GM18951 (cell line): ENCODE data around the gene EDN2.

Experiments
- POLR2A ChIP-seq: IDR thresholded peaks from 4 replicates; pipeline ENCODE4 v1.6.1; 2011; ENCODE audit warnings: mild to moderate bottlenecking; ENCODE audit not compliant: insufficient read length, insufficient read depth; ENCODE audit errors: extremely low read depth
- in situ Hi-C: fragments of 300-500 bp; cut with MboI; formaldehyde crosslinking; loops from one replicate; pipeline ENCODE4 v1.12.0; 2022; ENCODE audit warnings: low sequenced_read_pairs, mixed read lengths, inconsistent platforms; ENCODE audit not compliant: unreplicated experiment

Gene EDN2

GRCh38 chr1:41482001-41482765 is 2.3 kb downstream of the EDN2 start:
- in situ Hi-C loops, result no loop called here
- no peak for TF ChIP-seq POLR2A

- TF ChIP-seq POLR2A, result no peak
- in situ Hi-C loops, result no loop called here
These were observed 3.2 kb downstream of the EDN2 start for GRCh38 chr1:41481109-41481775.

GRCh38 chr1:41480204-41481108 is 4.0 kb downstream of the EDN2 start:
- TF ChIP-seq POLR2A, result no peak
- in situ Hi-C loops, result no loop called here

DNA sequence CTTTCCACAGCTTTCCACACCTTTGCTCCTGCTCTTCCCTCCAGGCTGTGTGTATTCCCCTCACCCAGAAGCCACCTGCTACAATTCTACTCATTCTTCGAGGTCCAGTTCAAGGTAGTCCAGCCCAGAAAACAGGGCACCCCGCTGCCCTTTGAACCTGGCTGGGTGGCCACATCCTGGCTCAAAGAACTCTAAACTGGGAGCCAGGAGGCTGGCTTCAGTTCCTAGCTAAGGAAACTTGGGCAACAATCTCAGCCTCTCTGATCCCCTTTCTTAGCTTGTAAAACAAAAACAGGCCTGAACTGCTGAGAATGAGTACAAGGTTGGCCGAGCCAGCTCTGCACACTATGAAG is 4.7 kb downstream of the EDN2 start:
- no peak for TF ChIP-seq POLR2A
- in situ Hi-C loops, result no loop called here

- in situ Hi-C loops, result no loop called here
- TF ChIP-seq POLR2A, result no peak
These were observed 5.3 kb downstream of the EDN2 start for GRCh38 chr1:41479000-41479807.

DNA sequence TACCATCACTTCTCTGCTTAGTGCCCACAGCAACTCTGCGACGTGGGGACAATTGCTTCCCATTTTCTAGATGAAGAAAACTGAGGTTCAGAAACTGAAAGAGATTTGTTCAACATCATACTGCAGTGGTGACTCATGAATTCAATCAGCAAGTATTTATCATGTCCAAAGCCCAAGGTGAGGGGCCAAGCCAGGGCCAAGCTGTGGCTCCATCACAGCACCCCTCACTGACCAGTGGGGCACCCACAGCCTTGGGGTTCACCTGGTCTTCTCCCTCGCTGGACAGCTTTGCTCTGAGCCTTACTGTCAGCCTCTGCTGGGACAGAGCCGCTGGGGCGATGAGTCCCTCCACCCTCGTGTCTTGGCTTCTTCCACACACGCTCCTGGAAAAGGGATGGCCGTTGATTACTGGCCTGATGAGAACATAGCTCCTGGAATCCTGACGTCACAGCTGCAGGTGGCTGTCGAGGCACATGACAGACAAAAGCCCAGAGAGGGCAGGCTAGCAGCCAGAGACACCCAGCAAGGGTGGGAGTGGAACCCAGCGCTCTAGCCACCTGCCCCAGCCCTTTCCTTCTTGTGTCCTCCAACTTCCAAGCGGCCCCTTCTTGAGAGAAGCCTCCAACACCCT is 6.2 kb downstream of the EDN2 start:
- no peak for TF ChIP-seq POLR2A
- in situ Hi-C loops, result no loop called here

DNA sequence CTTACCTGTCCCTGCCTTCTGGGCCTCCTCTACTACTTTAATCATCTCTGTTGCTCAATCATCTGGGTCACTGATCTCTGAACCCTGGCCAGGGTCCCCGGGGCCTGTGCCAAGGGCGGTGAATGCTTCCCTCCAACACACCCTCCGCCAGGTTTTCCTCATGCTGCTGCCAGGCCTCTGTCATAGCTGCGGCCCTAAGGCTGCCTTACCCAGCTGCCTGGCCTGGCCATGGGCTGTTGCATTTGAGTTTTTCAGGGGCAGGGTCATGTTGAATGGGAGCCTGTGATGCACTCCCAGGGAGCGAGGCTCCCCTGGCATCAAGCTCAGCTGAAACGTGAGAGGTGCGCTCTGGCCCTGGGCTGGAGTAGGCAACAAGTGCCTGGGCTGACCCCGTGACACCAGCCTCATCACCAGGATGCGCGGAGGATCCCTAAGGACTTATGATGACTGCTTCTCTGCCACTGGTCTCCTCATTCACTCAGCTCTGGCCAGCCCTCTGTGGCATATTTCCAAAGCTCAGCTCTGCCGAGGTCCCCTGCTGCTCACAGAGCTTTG is 7.6 kb downstream of the EDN2 start:
- no peak for TF ChIP-seq POLR2A
- in situ Hi-C loops, result no loop called here

- no peak for TF ChIP-seq POLR2A
- in situ Hi-C loops, result no loop called here
These were observed 8.5 kb downstream of the EDN2 start for GRCh38 chr1:41475859-41476567.

DNA sequence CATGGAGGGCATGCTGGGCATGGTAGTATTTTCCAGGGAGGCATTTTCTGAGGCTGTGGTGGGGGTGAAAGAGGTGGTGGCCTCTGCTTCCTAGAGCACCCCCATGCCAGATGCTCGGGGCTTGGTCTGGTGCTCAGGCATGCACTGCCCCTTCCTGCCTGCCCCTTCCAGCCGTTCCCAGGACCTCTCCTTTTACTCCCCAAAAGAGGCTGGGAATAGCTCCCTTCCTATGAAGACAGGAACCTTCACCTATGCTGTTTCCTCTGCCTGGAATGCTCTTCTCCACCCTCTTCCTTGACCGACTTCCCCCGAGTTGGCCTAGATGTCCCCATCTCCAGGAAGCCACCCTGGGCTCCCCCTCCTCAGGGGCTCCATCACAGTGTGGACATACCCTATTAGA is 9.1 kb downstream of the EDN2 start:
- in situ Hi-C loops, result no loop called here
- TF ChIP-seq POLR2A, result no peak

GRCh38 chr1:41474490-41475271 is 9.8 kb downstream of the EDN2 start:
- no peak for TF ChIP-seq POLR2A
- in situ Hi-C loops, result no loop called here
